ENCODE measurements around the gene TLCD4.
"Not testable (repeated sequence)": the region's sequence is repeated elsewhere in the genome, so short reads cannot be mapped to it uniquely, and the experiment has no call there.

TLCD4 gene

GRCh38 chr1:95096218-95096841 lies 20.8 kb upstream of the TLCD4 start:
- DNase-seq, result no peak

DNA sequence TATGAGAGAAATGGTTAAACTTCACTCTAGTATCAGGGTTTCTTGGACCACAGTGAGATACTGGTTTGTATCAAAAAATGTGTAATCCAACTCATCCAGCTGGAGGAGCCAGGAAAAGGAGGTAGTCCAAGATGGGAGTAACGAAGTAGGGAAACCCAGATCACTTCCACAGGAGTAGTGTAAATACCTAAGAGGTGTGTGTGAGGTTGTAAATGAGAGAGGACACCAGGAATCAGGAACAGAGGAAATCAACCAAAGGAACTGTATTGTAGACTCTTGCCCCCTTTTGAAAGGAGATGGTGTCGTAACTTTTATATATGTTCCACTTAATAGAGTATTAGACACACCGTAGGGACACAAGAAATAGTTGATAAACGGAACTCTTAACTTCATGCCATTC lies 19.7 kb upstream of the TLCD4 start:
- no peak for DNase-seq

DNA sequence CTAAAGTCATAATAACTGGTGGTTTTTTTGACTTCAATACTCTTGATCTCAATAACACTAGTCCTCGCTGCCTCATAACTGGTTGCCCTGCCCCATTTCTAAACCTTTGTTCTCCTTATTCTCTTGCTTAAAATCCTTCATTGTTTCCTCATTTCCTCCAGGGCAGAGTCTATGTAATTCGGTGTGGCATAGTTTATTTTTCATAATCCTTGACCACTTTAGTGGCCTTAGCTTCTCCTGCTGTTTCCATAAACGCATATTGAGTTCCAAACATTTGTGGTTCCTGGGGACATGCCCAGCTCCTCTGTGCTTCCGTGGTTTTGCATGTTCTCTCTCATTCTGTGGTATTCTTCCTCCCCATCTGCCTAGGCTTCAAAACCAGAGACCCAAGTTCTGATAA lies 19.0 kb upstream of the TLCD4 start:
- no peak for DNase-seq

DNA sequence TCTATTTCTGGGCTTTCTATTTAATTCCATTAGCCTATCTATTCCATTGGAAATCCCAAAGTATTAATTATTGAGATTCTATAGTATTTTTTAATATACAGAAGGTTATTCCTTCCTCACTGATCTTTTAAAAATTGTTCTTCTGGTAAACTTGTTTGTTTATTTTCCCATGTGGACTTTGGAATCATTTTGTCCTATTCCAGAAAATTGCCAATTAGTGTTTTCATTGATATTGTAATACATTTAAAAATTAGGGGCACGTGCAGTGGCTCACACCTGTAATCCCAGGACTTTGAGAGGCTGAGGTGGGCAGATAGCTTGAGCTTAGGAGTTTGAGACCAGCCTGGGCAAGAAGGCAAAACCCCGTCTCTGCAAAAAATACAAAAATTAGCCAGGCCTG lies 8.4 kb upstream of the TLCD4 start:
- DNase-seq, result no peak

DNA sequence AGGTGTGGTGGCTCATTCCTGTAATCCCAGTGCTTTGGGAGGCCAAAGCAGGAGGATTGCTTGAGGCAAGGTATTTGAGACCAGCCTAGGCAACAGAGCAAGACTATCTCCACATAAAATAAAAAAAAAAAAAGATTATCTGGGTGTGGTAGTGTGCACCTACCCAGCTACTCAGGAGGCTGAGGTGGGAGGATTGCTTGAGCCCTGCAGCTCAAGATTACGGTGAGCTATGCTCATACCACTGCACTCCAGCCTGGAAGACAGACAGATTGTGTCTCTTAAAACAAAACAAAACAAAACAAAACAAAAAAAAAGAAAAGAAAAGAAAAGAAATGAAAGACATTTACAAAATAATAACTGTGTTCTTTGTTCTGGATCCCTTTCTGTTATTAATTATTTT lies 6.1 kb upstream of the TLCD4 start:
- no peak for DNase-seq

DNA sequence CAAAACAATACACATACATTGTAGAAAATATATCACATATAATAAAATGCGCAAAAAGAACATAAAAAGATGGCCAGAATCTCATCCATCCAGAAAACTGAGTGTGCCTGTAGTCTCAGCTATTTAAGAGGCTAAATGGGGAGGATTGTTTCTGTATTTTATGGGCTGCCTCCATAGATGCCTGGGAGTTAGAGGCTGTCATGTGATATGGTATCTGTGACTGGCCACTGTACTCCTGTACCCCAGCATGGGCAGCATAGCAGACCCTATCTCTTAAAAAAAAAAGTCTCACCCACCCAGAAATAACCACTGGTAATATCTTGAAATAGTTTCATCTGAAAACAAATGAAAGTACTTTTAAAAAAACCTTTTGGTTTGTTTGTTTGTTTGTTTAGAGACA lies 3.5 kb upstream of the TLCD4 start:
- no peak for DNase-seq

DNA sequence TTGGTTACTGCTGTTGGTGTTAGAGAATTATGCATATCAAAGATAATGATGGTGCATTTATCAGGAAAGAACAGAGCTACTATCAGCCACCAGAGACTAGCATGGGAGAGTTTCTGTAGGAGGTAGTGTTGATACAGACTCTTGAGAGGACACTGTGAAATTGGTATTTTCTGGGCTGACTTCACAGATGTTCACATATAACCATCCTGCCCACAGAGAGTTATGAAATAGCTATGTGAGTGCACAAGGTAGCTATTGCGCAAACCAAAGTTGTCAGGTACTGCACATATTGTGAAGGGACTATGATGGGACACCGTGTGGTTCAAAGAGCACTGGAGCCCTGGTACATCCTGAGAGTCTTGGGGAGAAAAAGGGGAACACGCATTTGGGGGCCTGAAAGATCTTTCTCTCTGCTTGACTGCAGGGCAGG lies 1.4 kb upstream of the TLCD4 start:
- no peak for DNase-seq

GRCh38 chr1:95116580-95117206 lies 462 bp upstream of the TLCD4 start:
- DNase-seq, result peak; percentile 65

GRCh38 chr1:95118067-95118499 lies 928 bp downstream of the TLCD4 start:
- DNase-seq, result no peak

DNA sequence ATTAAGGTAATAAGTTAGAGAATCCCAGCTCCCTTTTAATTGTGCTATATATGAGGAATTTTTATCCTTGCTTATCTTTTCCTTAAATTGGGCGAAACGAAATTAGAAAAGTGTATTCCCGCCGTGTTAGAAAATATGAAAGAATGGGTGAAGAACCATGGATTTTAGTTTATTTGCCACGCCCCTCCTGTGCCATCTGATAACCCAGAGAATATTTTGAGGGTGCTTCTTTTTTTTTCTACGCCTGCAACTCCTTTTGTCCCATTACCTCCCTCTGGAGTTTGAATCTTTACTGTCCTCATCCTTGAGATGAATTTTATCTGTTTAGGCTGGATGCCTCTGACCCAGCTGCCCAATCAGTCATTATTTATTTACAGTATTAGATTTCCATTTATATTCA lies 1.6 kb downstream of the TLCD4 start:
- no peak for DNase-seq

DNA sequence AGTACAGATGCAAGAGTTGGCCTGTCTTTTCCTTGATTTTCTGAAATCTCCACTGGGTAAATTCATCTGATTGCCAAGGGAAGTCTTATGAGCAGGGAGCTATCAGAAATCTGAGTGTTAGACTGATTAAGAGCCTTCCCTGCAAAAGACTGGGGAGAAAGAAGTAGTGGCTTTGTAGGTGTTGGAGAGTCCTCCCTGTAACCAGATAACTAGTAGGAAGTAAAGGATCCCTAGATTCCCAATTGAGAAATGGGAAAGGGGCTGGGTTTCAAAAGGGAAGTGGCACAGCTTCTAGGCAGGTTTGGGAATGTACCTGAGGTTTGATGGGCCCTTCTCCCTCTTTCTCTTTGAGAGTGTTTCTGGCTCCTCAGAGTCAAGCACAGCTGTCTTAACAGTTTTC lies 2.1 kb downstream of the TLCD4 start:
- no peak for DNase-seq

DNA sequence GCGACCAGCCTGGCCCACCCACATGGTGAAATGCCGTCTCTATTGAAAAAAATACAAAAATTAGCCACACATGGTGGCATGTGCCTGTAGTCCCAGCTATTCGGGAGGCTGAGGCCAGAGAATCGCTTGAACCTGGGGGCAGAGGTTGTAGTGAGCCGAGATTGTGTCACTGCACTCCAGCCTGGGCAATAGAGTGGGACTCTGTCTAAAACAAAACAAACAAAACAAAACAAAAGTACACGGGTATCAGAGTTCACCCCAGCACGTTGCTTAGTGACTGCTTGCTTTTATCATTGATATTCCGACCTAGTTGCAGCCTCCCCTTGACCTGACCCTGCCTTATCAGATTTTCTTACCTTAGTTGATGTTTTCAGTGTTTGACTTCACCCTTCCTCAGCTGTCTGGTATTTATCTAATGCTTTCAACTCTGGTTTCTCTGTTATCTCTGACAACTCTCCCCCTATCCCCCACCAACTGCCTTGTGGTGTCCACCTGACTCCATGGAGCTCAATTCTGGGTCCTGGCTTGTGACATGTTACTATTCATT lies 5.1 kb downstream of the TLCD4 start:
- no peak for DNase-seq

DNA sequence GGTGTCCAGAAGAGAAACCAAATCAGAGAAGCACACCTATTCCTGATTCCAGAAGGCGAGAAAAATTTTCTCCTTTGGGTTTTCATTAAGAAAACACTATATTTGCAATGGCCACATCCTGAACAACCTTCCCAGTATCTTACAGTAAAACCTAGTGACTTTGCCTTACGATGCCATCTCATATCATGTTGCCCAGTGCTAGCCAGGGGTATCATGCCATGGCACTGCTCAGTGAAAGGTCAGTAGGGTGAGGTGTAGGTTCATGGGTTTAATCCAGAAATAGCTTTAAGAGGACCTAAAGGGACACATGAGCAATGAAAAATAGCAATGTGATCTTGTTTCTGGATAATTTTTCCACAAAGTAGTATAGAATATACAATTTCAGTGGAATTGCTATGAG lies 7.2 kb downstream of the TLCD4 start:
- no peak for DNase-seq

DNA sequence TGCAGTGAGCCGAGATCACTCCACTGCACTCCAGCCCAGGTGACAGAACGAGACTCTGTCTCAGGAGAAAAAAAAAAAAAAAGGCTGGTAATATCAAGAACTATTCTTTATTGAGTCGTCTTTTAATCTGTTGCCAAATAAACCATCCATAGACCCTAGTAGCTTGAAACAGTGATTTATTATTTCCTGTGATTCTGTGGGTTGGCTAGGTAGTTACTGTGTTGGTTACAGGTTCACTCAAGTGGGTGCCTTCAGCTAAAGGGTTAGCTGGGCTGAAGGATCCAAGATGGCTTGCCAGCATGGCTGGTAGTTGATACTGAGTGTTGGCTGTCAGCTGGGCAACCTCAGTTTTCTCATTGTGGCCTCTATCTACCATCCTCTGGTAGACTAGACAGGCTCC lies 9.2 kb downstream of the TLCD4 start:
- no peak for DNase-seq

GRCh38 chr1:95126846-95127245 lies 9.7 kb downstream of the TLCD4 start:
- no peak for DNase-seq

GRCh38 chr1:95127380-95127779 lies 10.2 kb downstream of the TLCD4 start:
- DNase-seq, result no peak

- no peak for DNase-seq
Observed at GRCh38 chr1:95132762-95133161, 15.6 kb downstream of the TLCD4 start.

GRCh38 chr1:95133687-95134086 lies 16.5 kb downstream of the TLCD4 start:
- DNase-seq, result no peak

DNA sequence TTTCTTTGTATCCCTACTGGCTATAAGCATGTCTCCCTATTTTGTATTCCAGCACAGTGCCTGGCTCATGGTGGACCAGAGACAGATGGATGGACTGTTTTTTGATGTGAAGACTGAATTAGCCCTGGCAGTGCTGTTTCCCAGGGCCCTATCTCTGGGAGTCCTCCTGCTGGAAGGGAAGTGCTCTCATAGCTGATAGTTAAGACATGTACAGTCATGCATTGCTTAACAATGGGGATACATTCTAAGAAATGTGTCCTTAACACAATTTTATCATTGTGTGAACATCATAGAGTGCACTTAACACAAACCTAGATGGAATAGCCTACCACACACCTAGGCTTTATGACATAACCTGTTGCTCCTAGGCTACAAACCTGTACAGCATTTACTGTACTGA lies 21.1 kb downstream of the TLCD4 start:
- DNase-seq, result no peak

DNA sequence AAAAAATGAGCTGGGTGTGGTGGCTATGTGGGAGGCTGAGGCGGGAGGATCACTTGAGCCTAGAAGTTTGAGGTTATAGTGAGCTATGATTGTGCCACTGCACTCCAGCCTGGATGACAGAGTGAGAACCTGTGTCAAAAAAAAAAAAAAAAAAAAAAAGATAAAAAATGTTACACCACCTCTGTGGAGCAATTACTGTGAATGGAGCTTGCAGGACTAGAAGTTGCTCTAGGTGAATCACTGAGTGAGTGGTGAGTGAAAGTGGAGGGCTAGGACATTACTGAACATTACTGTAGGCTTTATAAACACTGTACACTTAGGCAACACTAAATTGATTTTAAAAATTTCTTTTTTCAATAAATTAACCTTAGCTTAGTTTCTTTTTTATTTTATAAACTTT lies 21.9 kb downstream of the TLCD4 start:
- no peak for DNase-seq

DNA sequence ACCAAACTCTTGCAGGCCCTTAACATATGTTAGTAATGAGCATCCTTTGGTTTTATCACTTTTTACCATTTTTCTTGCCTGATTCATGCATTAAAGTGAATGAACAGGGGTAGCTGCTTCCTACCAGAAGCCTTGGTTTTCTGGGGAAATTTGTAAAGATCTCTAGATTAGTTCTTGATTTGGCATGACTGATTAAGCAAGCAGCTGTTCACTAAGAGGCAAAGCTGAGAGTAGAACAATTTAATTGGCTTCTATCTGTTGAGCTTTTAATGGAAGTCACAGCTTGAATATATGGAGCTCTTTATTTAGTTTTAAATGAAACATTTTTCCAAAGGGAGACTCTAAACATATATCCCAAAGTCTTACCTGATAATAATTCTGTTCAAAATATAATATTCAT lies 23.6 kb downstream of the TLCD4 start:
- no peak for DNase-seq

- DNase-seq, result no peak
Observed at GRCh38 chr1:95145493-95145892, 28.3 kb downstream of the TLCD4 start.

- no peak for DNase-seq
Observed at GRCh38 chr1:95146637-95147036, 29.5 kb downstream of the TLCD4 start.

GRCh38 chr1:95154096-95154495 lies 36.9 kb downstream of the TLCD4 start:
- DNase-seq, result no peak

GRCh38 chr1:95165569-95165968 lies 48.4 kb downstream of the TLCD4 start:
- DNase-seq, result not testable (repeated sequence)

Data from NCI-H187 treated with DMSO at 0.1 percent for 48 hours (cell line).